HG02852 (cell line): ENCODE results near the gene CAPN9.
"Not testable (repeated sequence)": the region's sequence is repeated elsewhere in the genome, so short reads cannot be mapped to it uniquely, and the experiment has no call there.

Experiments used
- ATAC-seq: cut with Tn5 transposase; IDR thresholded peaks from one replicate; pipeline ENCODE4 v1.9.1; 2021; ENCODE audit warnings: mild to moderate bottlenecking, moderate library complexity; ENCODE audit not compliant: unreplicated experiment

Gene CAPN9

DNA sequence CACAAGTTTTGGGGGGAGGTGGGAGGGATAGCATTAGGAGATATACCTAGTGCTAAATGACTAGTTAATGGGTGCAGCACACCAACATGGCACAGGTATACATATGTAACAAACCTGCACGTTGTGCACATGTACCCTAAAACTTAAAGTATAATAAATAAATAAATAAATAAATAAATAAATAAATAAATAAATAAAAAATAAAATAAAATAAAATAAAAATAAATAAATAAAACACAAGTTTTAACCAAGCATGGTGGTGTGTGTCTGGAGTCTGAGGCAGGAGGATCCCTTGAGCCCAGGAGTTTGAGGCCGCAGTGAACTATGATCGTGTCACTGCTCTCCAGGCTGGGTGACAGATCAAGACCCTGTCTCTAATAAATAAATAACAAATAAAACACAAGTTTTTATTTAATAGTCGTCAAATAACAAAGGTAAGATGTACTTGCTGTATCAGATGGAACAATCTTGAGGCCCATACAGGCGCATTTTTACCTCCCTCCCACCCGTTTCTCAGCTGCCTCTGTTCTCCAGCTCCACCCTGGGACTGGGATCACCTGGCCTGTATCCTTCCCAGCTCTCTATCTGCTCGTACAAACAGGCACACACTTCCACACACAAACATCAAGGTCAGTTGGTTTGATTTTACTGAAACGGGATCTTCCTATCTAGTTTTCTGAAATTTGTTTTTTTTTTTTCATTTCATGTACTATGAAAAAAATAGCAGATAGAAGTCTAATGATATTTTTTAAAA, 20.8 kb downstream of the CAPN9 start:
- not testable (repeated sequence) for ATAC-seq

DNA sequence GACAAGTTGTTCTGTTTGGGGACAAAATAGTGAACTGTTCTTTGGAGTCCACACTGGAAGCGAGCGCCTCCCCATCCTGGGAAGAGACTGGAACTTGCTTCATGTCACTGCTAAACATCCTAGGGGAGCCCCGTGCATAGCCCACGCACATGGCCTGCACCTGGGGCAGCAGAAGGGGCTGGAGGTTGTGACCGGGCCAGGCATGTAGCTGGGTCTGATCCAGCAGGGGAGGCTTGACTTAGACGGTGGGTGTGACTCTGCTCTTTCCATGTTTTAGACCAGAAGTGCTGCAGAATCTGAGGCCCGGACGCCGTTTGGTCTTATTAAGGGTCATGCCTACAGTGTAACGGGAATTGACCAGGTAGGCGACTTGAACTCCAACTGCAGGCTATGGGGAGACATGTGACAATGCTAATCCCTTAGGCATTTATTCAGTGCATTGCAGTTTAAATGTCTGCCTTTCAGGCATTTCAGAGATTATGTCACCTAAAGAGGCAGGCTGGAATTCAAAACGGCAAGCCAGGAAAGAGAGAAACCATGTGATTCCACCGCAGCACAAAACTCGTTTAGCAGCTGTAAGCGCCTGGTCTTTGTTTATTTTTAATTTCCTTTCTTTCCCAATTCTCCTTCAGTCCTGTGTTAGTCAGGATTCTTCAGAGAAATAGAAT, 21.8 kb downstream of the CAPN9 start:
- no peak for ATAC-seq

DNA sequence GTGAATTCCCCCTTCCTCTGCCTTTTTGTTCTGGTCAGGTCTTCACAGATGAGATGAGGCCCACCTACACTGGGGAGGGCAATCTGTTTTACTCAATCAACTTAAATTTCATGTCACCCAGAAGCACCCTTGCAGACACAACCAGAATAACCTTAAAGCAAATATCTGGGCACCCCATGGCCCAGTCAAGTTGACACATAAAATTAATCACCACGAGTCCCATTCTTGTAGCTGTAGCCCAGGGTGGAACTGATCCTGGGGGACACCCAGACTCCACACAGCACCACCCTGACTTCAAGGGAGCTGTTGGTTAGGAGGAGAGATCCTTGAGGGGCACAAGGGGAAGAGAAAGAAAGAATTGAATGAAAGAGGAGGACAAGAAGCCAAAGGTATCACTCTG, 23.1 kb downstream of the CAPN9 start:
- ATAC-seq, result no peak

DNA sequence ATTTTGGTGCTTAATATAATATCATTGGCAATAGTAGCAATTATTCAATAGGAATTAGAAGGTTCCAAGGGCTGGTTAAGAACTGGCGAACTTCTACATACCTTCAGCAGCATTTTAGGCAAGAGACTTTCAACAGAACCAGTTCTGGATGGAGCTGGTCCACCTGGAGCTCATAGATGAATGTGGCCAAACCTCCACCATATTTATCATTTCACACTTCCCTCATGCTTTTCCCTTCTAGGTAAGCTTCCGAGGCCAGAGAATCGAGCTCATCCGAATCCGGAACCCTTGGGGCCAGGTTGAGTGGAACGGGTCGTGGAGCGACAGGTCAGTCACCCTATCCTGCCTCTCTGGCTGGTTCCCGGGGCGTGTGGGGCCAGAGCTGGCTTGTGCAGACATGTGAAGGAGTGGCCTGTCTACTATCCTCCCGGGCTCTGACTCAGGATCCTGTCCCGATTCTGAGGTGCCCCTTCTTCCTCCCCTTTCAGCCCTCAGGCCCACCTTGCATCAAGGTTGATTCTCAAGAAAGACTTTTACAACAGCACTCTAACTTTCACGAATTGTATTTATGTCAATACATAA, 24.7 kb downstream of the CAPN9 start:
- no peak for ATAC-seq

DNA sequence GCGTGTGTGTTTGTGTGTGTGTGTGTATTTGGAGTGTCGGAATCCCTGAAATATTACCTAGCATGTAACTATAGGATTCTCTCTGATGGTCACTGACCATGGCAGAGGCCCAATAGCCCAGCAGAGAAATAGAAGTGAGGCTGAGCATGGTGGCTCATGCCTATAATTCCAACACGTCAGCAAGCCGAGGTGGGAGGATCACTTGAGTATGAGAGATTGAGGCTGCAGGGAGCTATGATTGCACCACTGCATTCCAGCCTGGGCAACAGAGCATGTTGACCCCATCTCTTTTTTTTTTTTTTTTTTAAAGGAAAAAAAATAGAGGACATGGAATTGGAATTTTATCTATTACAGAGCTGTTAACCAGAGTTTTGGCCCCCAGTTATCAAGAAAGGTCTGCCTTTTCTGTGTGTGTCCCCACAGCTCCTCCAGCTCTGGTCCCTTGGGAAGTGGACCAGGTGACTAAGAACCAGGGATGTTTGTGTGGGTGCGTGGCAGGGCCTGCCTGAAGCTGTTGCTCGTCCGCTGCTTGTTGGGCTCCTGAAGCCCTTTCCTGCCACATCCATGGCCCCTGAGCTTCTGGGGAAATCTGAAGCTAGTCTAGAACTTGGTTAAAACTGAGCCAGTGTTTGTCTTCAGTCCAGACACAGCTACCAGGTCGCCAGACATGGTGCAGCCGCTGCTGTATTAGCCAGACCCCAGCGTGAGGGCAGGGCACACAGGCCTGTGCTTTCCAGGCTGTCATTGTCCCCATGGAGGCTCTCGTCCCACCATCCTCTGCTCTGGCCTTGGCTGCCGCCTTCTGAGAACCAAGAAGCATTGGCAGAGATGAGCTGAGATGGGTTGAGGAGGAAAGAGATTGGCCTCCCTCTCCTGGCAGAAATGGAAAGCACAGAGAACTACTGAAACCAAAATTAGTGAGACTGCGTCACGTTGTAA, 25.5 kb downstream of the CAPN9 start:
- no peak for ATAC-seq

DNA sequence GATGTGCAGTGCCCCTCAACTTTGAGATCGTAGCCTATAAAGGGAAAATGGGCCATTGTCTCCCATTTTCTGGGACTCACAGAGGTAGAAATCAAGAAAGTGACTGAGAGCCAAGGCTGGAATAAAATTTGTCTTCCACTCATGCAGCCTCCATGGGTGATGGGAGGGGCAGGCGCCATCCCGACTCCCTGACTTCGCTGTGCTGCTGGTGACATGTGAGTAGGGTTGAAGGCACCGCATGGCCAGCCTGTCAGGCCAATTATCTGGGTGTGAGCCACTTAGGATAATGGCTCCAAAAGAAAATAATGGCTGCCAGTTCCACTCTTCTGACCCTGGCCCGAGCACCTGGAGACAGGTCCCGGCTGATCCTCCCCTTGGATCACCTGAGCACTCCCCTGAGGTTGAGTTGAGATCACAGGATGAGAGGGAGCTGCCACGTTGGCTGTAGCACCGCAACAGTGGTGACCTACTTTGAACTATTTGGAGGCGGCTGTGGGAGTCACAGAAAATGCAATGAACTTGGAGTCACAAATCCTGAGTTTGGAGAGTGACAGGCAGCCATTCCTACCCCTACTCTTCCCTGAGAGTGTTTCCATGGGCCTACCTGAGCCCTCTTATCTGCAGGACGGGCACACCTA, 26.3 kb downstream of the CAPN9 start:
- ATAC-seq, result no peak

DNA sequence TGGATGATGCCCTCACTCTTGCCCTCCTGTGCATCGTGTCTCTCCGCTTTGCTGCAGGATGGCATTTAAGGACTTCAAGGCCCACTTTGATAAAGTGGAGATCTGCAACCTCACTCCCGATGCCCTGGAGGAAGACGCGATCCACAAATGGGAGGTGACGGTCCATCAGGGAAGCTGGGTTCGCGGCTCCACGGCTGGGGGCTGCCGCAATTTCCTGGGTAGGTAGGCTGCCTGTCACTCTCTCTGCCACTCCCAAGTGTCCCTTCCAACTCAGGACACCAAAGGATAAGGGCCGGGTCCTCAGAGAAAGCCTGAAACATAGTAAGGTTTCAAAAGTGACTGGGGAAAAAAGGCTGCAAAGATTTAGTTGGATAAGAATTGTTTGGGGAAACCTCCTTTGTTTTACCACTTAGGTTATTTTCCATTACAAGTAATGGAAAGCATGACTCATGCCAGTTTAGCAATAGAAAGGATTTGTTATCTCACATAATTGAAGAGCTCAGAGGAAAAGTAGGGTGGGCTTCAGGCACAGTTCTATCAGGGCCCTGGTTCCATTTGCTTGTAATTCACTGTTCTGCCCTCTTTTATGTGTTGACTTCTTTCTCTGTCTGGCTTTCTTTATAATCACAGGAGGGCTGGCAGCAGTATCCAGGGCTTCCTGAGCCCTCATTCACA, 31.9 kb downstream of the CAPN9 start:
- no peak for ATAC-seq

DNA sequence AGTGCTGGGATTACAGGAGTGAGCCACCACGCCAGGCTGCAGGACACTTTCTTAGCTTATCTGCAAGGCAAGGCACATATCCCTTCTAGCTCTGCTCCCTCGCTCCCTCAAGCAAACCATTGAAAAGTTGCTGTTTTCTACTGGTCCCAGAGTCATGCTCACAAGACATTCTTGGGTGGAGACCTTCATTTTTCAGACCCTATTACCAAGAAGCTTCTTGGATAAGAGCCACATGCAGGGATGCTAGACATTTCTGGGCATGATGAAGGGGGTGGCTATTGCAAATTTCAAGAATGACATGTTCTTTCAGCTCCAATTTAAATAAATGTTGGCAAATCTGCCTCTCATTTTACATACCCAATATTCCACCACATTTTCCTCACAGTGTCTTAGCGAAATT, 33.9 kb downstream of the CAPN9 start:
- ATAC-seq, result no peak

DNA sequence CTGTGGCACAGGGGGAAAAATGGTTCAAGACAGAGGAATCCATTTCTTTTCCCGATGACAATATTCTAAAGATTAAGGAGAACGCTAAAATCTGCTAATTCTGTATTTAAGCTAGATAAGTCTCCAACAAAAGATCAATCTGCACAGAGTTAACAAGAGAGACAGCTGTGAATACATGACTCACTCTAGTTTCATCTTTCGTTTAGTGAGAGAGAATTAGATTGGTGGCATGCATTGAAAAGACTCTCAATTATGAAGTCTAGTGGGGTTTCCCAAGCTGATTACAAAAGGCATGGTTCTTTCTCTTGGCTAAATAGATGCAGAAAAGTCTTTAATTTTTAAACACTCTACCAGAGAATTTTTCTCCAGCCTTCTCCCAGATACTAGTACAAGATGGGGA, 34.4 kb downstream of the CAPN9 start:
- ATAC-seq, result no peak

DNA sequence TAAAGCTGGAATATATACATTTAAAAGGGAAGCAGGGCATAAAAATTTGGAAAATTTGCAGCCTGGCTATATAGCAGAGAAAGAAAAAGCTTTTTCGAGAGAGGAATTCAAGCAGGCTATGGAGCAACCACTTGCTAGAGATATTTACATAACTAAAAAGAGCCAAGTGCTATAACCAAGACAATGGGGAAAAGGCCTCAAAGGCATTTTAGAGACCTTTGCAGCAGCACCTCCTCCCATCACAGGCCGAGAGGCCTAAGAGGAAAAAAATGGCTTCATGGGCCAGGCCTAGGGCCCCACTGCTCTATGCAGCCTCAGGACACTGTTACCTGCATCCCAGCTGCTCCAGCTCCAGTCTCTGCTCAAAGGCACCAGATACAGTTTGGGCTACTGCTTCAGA, 37.0 kb downstream of the CAPN9 start:
- no peak for ATAC-seq

DNA sequence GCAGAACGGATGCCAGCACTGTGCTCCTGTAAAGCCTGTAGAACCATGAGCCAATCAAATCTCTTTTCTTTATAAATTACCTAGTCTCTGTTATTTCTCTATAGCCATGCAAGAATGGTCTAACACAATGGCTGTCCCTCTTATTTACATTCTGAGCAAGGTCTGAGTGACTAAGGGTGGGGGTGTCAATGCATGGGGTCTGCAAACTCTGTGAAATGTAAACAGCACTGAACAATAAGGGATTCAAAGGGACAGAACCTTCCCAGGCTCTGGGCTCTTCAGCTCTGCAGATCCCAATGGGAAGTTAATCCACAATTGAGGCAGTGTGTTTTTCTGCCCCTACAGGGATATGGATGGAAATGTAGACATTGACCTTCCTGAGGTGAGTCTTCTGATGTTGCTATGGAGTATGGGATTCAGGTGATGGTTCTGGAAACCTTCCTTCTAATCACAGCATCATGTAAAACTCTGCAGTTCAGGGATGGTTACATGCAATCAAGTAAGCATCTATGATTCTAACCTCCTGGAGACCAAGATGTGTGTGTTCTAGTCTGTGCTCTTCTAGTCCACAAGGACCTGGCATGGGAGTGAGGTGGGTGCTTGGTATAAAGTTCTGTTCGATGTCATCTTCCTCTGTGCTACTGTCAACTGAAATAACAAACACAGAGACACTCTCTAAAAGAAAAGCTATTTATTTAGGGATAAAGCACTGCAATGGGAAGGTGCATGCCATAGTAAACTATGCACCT, 38.6 kb downstream of the CAPN9 start:
- no peak for ATAC-seq

DNA sequence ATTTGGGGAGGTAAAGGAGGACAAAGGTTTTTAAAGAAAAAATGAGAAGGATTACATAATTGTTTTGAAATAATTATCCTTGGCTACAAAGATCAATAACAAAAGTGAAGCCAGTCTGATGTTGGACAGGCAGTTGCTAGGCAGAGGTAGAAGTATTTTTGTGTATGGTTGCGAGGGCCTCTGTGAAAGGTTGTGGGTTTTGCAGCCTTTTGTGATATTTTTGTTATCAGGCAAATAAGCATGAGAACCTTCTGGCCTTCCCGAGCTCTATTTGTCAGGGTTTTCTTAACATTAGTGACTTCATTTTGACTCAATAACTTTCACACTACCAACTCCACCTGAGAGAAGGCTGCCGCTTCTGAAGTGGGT, 39.2 kb downstream of the CAPN9 start:
- no peak for ATAC-seq

DNA sequence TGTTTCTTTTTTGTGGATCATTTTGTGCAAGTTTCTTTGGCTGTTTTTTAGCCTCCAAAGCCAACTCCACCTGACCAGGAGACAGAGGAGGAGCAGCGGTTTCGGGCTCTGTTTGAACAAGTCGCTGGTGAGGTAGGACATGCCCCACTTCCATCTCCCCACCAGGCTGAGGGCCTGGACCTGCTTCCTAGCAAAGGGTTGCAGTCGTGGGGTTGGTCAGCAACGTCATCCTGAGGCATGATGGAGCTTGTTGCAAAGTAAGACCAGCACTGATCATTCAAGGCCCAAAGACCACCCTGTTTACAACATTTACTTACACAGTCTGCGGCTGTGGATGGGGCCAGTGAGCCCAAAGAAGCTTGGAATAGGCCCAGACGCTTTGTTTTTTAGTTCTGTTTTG, 40.3 kb downstream of the CAPN9 start:
- ATAC-seq, result no peak

DNA sequence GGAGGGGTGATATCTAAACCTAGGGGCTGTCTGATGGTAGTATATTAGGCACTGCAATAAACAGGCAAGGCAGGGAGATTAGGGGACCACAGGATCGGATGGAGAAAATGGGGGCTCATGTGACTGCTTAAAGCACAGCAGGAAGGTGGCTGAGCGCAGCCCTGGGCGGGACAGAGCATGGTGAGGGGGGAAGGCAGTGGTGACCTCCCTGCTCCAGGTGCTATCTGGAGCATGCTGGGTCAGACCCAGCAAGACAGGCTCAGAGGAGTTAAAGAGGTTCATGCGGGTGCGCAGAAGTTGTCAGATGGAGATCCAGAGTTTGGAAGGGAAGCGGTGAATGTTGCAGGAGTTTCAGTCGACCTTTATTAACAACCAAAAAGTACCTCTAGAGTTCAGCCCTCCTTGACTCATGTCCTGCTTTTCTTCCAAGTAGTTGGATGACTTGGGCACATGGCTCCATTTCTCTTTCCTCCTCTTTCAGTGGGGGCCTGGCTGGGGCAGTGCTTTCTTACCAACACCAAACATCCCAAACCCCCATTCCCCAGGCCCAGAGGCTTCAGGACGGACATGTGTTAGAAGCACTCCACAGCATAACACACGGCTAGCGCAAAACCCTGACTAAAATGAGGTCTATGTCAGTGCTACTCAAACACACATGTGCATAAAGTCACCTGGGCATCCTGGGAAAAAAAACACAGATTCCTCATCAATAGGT, 41.5 kb downstream of the CAPN9 start:
- no peak for ATAC-seq

DNA sequence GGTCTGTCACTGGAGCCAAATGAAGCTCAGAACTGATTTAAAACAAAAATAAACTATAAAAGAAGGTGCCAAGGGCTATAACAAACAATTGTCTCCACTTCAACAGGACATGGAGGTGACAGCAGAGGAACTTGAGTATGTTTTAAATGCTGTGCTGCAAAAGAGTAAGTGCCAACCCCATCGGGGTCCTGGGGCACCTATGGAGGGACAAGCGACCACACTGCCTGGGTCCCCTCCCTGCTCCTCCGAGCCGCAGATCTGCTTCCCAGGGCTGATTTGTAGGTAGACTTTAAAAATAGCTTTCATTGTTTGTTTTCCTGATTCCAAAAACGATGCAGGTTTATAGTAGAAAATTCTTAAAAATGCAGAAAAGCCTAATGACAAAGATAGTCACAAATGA, 42.8 kb downstream of the CAPN9 start:
- ATAC-seq, result no peak

DNA sequence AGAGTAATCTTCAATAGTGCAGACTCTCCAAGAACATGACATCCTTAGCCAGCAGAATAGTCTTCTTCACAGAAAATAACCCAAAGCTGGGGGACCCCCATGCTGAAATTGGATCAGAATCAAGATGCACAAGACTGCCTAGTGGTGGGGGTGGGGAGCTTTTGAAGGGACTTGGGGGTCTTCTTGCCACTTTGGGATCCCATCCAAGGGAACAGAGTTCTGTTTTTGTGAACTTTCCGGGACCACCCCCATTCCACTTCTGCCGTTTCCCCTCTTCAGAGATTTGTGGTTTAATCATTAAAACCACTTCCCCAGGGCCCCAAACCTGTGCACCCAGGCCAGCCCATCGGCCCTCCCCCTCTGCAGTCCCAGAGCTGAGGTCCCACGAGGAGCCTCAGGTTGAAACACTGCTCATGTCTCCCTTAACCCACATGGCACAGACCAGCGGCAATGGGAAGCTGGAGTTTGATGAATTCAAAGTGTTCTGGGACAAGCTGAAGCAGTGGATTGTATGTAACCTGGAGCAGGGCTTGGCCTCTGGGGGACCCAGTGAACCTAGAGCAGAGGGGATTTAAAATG, 44.9 kb downstream of the CAPN9 start:
- ATAC-seq, result no peak

DNA sequence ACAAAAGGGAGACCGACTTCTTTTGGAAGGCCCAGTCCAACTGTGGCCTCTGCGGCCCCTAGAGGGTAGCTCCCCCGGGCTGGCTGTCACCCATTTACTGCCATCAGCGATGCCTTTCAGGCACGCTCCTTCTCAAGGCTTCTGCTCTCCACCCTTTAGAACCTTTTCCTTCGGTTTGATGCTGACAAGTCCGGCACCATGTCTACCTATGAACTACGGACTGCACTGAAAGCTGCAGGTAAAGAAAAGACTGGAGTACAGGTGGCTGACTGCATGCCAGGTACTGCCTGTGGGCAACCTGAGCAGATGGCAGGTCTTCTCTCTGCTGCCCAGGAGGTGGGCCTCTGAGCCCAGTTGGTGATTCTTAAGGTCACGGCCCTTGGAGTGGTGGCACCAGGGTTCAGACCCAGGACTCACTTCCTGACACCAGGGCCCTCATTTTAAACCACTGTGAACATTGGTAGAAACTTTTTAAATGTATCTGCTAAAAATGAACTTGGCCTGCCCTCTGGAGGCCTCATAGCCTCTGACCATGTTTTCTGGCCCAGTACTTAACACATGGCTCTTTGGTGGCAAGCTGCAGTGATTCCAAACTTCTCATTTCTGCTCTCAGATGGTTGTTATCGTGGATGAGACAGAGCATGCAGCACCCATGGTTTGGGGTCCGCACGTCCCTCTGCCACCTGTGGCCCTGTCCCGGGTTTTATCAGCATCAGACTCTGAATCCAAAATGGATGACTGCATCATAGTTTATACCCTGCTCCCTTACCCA, 45.7 kb downstream of the CAPN9 start:
- ATAC-seq, result no peak

DNA sequence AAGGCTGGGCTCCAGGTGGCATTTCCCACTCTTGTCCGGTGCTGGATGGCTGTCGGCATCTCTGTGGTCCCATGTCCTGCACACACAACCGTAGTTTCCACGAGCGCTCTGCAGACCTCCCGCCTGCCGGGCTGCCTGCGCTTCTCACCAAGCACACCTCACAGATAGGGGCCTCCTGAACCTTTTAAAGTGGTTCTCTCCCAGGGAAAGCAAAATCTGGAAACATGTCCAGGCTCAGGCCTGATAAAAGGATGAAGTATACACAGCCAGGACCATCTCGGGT, 46.2 kb downstream of the CAPN9 start:
- no peak for ATAC-seq
